GM18526 (cell line): ENCODE measurements around the gene UMODL1.

Source experiments
- POLR2A ChIP-seq: IDR thresholded peaks from 3 replicates; pipeline ENCODE4 v1.6.1; 2011; ENCODE audit not compliant: insufficient read length; ENCODE audit errors: extremely low read depth

Gene UMODL1

GRCh38 chr21:42157606-42158310 lies 86.6 kb downstream of the UMODL1 start:
- TF ChIP-seq POLR2A: no peak

- TF ChIP-seq POLR2A: no peak
These were observed 87.7 kb downstream of the UMODL1 start for GRCh38 chr21:42158846-42159245.

DNA sequence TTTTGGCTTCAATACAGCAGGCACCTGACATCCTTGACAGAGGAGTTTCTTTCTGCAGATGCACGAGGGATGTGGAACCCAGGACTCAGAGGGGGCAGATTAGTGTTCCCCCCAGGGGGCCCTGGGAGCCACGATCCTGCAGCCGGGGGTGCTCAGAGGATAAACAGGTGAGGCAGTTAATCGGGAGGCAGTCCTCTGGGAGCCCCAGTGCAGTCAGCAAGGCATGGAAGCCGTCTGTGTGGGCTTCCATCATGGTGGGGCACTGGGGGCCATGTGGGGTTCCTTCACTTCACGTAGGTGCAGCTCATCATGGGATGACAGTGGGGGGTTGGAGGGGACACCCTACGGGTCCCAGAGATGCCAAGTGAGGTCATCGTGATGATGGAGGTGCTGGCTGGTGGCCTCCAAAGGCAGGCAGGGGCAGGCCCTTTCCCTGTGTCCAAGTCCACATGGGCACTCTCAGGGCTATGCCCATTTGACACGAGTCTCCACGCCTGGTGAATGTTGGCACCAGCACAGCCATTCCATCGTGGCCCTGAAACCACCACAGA lies 88.5 kb downstream of the UMODL1 start:
- TF ChIP-seq POLR2A: no peak

- no peak for TF ChIP-seq POLR2A
These were observed 89.1 kb downstream of the UMODL1 start for GRCh38 chr21:42160111-42160721.

GRCh38 chr21:42160765-42161164 lies 89.6 kb downstream of the UMODL1 start:
- TF ChIP-seq POLR2A: no peak

DNA sequence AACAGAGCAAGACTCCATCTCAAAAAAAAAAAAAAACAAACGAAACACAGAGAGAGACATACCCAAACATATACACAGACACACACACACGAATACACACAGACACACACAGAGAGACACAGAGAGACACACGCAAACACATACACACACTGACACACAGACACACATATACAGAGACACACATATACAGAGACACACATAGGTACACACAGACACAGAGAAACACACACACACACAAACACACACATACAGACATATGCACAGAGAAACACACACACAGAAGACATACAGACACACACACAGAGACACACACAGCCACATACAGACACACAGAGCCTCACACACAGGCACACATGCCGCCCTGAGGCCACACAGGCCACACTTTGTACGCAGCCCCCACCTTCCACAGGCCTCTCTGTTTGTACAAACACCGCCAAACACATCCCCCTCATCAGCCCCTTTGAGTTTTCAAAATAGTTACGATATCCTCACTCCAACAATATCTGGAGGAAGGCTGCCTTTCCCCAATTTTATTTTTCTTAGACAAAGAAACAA lies 90.4 kb downstream of the UMODL1 start:
- TF ChIP-seq POLR2A: no peak

- no peak for TF ChIP-seq POLR2A
These were observed 91.0 kb downstream of the UMODL1 start for GRCh38 chr21:42161956-42162681.

GRCh38 chr21:42162831-42163510 lies 91.9 kb downstream of the UMODL1 start:
- TF ChIP-seq POLR2A: no peak

DNA sequence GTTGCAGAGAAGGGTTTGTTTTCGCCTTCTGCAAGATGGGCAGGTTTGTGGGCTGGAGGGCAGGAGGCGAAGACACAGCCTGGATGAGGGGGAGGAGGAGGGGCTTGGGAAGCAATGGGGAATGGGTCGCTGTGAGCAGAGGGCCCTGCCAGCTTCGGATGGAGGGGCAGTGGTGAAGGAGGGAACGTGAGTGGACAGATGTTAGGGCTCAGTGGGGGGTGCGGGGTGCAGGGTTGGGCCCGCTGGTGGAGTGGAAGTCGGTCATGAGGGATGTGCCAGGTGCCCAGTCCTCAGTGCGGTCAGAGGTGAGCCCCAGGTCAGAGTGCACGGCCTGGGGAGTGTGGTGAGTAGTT lies 92.4 kb downstream of the UMODL1 start:
- TF ChIP-seq POLR2A: no peak

DNA sequence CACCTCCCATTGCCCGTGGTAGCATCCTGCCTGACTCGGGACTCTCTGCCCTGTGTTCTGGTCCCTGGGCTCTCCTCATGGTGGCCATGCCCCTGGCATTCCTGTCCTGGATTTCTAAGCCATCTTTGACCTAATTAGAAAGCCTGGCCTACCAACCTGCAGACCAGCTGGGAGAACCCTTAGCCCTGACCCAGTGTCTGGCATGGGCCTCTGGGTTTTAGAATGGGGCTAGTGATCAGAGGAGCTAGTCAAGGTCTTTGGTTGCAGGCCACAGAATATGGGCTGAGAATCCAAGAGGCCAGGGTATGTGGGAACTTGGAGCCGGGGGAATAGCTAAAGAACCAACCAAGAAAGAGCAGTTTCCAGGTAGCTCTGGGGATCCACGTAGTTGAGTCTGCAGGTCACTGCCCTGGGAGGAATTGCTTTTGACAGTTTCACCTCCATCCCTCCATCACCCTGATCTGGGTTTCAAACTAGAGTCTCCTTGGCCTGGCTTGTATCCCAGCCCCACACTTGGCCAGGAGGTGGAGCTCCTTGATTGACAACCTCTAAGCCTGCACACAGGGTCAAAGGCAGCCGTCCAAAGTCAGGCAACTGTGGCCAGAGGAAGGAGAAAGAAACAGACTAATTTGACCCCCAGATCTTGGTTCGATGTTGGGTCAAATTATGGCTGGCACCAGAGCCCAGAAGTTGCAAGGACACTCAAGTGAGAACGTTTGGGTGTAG lies 93.1 kb downstream of the UMODL1 start:
- TF ChIP-seq POLR2A: no peak

GRCh38 chr21:42164818-42165217 lies 93.7 kb downstream of the UMODL1 start:
- no peak for TF ChIP-seq POLR2A

GRCh38 chr21:42165901-42166300 lies 94.8 kb downstream of the UMODL1 start:
- no peak for TF ChIP-seq POLR2A

DNA sequence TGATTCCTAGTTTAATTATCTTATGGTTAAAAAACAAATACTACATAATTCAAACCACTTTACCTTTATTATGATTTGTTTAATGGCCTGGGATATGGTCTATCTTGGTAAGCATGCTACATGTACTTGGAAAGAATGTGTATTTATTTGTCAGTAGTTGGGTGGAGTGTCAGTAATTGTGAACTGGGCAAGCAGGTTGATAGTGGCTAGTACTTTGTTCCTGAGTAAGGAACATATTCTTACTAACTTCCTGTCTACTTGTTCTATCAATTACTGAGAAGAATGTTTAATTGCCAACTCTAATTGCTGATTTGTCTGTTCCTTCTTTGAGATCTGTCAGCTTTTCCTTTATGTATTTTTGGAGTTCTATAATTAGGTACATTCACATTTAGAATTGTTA lies 98.6 kb downstream of the UMODL1 start:
- no peak for TF ChIP-seq POLR2A

GRCh38 chr21:42171091-42172053 lies 100.3 kb downstream of the UMODL1 start:
- TF ChIP-seq POLR2A: no peak
